WTC11 (cell line): ENCODE data around the gene GADD45B. TPM values are rescaled to one million over a fixed set of nuclear protein-coding genes. Genes with fewer than 3 reads are reported as not detected.

ENCODE experiments used
- ATAC-seq: fragments of 200-7000 bp; cut with Tn5 transposase; 2 replicates; pipeline ENCODE4 v1.10.0; 2021; ENCODE audit warnings: mild to moderate bottlenecking, moderate library complexity
- CTCF ChIA-PET: fragments of 300-600 bp; sonication (Branson Sonifier 250); formaldehyde crosslinking; loops from one replicate; lab custom pipeline; 2021; ENCODE audit warnings: antibody characterized with exemption; lab: Charles Lee
- POLR2A ChIA-PET: fragments of 350-600 bp; sonication (Branson Sonifier 250); formaldehyde crosslinking; loops from one replicate; lab custom pipeline; 2021; ENCODE audit warnings: antibody characterized with exemption; lab: Charles Lee
- DNase-seq: peaks from one replicate; pipeline ENCODE4 v3.0.0; 2021; ENCODE audit warnings: low spot score
- H3K27ac Mint-ChIP-seq: 2 replicates; pipeline ENCODE4 v1.8.0; 2021; ENCODE audit warnings: mixed read lengths
- H3K27me3 Mint-ChIP-seq: 2 replicates; pipeline ENCODE4 v1.8.0; 2021; ENCODE audit warnings: low read depth, mild to moderate bottlenecking, moderate library complexity, mixed read lengths
- H3K36me3 Mint-ChIP-seq: 2 replicates; pipeline ENCODE4 v1.8.0; 2021; ENCODE audit warnings: mixed read lengths
- H3K4me1 Mint-ChIP-seq: 2 replicates; pipeline ENCODE4 v1.8.0; 2022; ENCODE audit warnings: mixed read lengths
- H3K4me3 Mint-ChIP-seq: 2 replicates; pipeline ENCODE4 v1.8.0; 2021; ENCODE audit warnings: mild to moderate bottlenecking, moderate library complexity, mixed read lengths
- H3K9me3 Mint-ChIP-seq: 2 replicates; pipeline ENCODE4 v1.8.0; 2021; ENCODE audit warnings: mixed read lengths
- ATF1 ChIP-seq: sonication (generic); formaldehyde crosslinking; IDR thresholded peaks from 2 replicates; pipeline ENCODE4 v1.8.1; 2023; ENCODE audit warnings: mild to moderate bottlenecking, moderate library complexity, missing genetic modification reagents
- FOXK1 ChIP-seq: sonication (generic); formaldehyde crosslinking; IDR thresholded peaks from 2 replicates; pipeline ENCODE4 v1.8.0; 2022; ENCODE audit warnings: mild to moderate bottlenecking, moderate library complexity, missing genetic modification reagents
- FOXP1 ChIP-seq: sonication (generic); formaldehyde crosslinking; IDR thresholded peaks from 2 replicates; pipeline ENCODE4 v1.8.0; 2022; ENCODE audit warnings: missing genetic modification reagents, mild to moderate bottlenecking, moderate library complexity, borderline replicate concordance
- GRHL2 ChIP-seq: fragments of 250-450 bp; sonication (Bioruptor Pico); IDR thresholded peaks from 2 replicates; pipeline ENCODE4 v1.8.0; 2022; ENCODE audit warnings: mild to moderate bottlenecking, moderate library complexity; ENCODE audit not compliant: insufficient replicate concordance, severe bottlenecking
- HMGA2 ChIP-seq: fragments of 250-450 bp; sonication (Bioruptor Pico); IDR thresholded peaks from 2 replicates; pipeline ENCODE4 v1.4.0; 2021; ENCODE audit warnings: mild to moderate bottlenecking, moderate library complexity
- OVOL2 ChIP-seq: fragments of 250-450 bp; sonication (Bioruptor Pico); IDR thresholded peaks from 2 replicates; pipeline ENCODE4 v1.9.0; 2021; ENCODE audit warnings: mild to moderate bottlenecking, borderline replicate concordance
- TCF7 ChIP-seq: sonication (generic); formaldehyde crosslinking; IDR thresholded peaks from 2 replicates; pipeline ENCODE4 v1.8.0; 2022; ENCODE audit warnings: mild to moderate bottlenecking, low read depth, missing genetic modification reagents, moderate library complexity
- ZNF416 ChIP-seq: fragments of 250-450 bp; sonication (Bioruptor Pico); IDR thresholded peaks from 2 replicates; pipeline ENCODE4 v1.9.0; 2021; ENCODE audit warnings: mild to moderate bottlenecking, inconsistent platforms
- total RNA-seq: library from RNA; stranded (reverse); gene quantifications from 3 replicates; pipeline ENCODE4 v1.2.3, GENCODE V29; 2021
- TF ChIP-seq, protein P1 (sequence below): sonication (generic); formaldehyde crosslinking; IDR thresholded peaks from 2 replicates; pipeline ENCODE4 v1.8.1; 2023; ENCODE audit warnings: mild to moderate bottlenecking, missing genetic modification reagents, borderline replicate concordance
- TF ChIP-seq, protein P2 (sequence below): fragments of 250-450 bp; sonication (Bioruptor Pico); IDR thresholded peaks from 2 replicates; pipeline ENCODE4 v1.9.0; 2021; ENCODE audit warnings: moderate library complexity, mild to moderate bottlenecking, inconsistent platforms, borderline replicate concordance
- TF ChIP-seq, protein P3 (sequence below): sonication (generic); formaldehyde crosslinking; IDR thresholded peaks from 2 replicates; pipeline ENCODE4 v1.8.1; 2023; ENCODE audit warnings: mild to moderate bottlenecking, missing genetic modification reagents
- TF ChIP-seq, protein P4 (sequence below): sonication (generic); formaldehyde crosslinking; IDR thresholded peaks from 2 replicates; pipeline ENCODE4 v1.8.1; 2023; ENCODE audit warnings: mild to moderate bottlenecking, missing genetic modification reagents, moderate library complexity
- TF ChIP-seq, protein P5 (sequence below): fragments of 250-450 bp; sonication (Bioruptor Pico); conservative IDR thresholded peaks from 2 replicates; pipeline ENCODE4 v1.9.0; 2021; ENCODE audit warnings: mild to moderate bottlenecking

GADD45B gene
- total RNA-seq, 1 experiment from 2014 or later: 17.9 TPM

DNA sequence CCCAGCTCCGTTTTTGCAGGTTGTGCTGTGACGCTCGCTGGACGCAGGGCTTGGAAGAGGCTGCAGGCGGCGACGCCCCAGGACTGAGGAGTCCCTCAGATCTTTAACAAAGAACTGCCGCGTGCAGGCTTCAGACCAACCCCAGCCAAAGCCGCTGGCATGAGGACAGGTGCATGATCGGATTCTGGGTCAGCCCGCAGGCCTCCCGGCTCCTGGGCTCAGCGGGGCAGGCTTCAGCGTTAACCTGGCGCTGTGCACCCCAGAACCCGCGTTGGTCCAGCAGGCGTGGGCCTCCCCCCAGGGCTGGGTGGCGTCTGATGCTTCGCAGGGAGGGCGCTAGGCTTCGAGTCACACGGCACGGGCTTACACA is 47.6 kb upstream of the GADD45B start (continued):
- TF ChIP-seq, protein P1, sequence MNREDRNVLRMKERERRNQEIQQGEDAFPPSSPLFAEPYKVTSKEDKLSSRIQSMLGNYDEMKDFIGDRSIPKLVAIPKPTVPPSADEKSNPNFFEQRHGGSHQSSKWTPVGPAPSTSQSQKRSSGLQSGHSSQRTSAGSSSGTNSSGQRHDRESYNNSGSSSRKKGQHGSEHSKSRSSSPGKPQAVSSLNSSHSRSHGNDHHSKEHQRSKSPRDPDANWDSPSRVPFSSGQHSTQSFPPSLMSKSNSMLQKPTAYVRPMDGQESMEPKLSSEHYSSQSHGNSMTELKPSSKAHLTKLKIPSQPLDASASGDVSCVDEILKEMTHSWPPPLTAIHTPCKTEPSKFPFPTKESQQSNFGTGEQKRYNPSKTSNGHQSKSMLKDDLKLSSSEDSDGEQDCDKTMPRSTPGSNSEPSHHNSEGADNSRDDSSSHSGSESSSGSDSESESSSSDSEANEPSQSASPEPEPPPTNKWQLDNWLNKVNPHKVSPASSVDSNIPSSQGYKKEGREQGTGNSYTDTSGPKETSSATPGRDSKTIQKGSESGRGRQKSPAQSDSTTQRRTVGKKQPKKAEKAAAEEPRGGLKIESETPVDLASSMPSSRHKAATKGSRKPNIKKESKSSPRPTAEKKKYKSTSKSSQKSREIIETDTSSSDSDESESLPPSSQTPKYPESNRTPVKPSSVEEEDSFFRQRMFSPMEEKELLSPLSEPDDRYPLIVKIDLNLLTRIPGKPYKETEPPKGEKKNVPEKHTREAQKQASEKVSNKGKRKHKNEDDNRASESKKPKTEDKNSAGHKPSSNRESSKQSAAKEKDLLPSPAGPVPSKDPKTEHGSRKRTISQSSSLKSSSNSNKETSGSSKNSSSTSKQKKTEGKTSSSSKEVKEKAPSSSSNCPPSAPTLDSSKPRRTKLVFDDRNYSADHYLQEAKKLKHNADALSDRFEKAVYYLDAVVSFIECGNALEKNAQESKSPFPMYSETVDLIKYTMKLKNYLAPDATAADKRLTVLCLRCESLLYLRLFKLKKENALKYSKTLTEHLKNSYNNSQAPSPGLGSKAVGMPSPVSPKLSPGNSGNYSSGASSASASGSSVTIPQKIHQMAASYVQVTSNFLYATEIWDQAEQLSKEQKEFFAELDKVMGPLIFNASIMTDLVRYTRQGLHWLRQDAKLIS (CRISPR knock-in tag): no peak
- TF ChIP-seq, protein P2, sequence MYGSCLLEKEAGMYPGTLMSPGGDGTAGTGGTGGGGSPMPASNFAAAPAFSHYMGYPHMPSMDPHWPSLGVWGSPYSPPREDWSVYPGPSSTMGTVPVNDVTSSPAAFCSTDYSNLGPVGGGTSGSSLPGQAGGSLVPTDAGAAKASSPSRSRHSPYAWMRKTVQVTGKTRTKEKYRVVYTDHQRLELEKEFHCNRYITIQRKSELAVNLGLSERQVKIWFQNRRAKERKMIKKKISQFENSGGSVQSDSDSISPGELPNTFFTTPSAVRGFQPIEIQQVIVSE: no peak
- TF ChIP-seq, protein P3, sequence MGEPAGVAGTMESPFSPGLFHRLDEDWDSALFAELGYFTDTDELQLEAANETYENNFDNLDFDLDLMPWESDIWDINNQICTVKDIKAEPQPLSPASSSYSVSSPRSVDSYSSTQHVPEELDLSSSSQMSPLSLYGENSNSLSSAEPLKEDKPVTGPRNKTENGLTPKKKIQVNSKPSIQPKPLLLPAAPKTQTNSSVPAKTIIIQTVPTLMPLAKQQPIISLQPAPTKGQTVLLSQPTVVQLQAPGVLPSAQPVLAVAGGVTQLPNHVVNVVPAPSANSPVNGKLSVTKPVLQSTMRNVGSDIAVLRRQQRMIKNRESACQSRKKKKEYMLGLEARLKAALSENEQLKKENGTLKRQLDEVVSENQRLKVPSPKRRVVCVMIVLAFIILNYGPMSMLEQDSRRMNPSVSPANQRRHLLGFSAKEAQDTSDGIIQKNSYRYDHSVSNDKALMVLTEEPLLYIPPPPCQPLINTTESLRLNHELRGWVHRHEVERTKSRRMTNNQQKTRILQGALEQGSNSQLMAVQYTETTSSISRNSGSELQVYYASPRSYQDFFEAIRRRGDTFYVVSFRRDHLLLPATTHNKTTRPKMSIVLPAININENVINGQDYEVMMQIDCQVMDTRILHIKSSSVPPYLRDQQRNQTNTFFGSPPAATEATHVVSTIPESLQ (CRISPR knock-in tag): no peak
- TF ChIP-seq, protein P4, sequence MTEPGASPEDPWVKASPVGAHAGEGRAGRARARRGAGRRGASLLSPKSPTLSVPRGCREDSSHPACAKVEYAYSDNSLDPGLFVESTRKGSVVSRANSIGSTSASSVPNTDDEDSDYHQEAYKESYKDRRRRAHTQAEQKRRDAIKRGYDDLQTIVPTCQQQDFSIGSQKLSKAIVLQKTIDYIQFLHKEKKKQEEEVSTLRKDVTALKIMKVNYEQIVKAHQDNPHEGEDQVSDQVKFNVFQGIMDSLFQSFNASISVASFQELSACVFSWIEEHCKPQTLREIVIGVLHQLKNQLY (CRISPR knock-in tag): no peak
- TF ChIP-seq OVOL2 (CRISPR knock-in tag) (no peak), FOXP1 (no peak), GRHL2 (no peak)

DNA sequence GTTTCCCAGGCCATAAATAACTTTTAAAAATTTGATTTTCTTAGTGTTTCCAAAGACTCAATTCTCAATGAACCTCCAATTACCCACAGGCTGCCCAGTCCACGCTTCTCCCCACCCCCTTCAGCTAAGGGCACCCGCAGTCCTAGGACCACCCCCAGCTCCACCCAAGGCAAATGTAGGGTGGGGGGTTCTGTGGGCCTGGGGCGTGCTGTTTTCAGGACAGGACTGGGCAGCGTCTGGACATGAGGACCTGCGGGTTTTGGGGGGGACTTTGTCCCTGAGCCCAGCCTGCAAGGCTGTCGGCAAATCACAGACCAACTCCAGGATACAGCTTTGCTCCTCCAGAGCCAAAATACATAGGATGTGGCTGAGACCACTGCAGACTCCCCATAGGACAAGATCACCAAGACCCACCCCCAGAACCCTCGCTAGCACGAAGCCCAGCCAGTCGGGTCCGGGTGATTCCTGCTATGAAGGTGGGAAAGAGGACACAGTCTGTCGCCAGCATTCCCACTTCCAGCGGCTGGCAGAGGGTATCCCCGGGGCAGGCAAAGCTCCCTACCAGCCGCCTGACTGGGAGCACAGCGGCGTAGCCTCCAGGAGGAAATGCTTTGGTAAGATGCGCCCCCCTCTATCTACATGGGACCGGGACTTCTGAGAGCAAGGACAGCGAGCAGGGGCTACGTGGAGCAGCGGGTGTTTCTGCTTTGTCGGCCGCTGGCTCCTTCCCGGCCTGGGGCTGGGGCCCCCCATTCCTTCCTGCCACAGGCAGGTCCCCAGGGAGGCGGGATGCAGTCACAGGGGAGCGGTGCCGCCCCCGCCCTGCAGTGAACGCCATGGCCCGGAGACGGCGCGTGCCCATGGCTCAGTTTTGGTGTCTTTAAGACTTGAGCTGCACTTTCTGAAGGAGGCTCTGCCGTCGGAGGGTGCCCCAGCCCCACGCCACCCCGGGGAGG is 46.9 kb upstream of the GADD45B start:
- ATAC-seq (no peak), DNase-seq (no peak)
- H3K4me3 Mint-ChIP-seq: no peak overlapping the region
- H3K4me1 Mint-ChIP-seq: peaks cover 27% of the 10 kb centered on the region
- peaks cover 11% of the 10 kb centered on the region for H3K36me3 Mint-ChIP-seq
- H3K27ac Mint-ChIP-seq: peak overlapping the region; percentile 93
- CTCF ChIA-PET: interaction anchor here (1.0 to 3.0 kb wide), 5 partner anchors 47 to 185 kb away, joined by 3 to 19 read pairs (median 12); partner anchors contain the start of gene GADD45B
- H3K9me3 Mint-ChIP-seq: no peaks in the 10 kb centered on the region
- no peaks in the 10 kb centered on the region for H3K27me3 Mint-ChIP-seq
- POLR2A ChIA-PET: interaction anchor here (1.0 to 2.4 kb wide), 5 partner anchors 13 to 112 kb away, joined by 5 to 14 read pairs (median 10); partner anchors contain the start of genes GADD45B and LMNB2
- TF ChIP-seq HMGA2 (CRISPR knock-in tag): no peak
- TF ChIP-seq FOXK1: no peak
- TF ChIP-seq ATF1 (CRISPR knock-in tag): no peak
- TF ChIP-seq, protein P1 (CRISPR knock-in tag): no peak
- TF ChIP-seq TCF7: no peak
- no peak for TF ChIP-seq ZNF416
- TF ChIP-seq, protein P5, sequence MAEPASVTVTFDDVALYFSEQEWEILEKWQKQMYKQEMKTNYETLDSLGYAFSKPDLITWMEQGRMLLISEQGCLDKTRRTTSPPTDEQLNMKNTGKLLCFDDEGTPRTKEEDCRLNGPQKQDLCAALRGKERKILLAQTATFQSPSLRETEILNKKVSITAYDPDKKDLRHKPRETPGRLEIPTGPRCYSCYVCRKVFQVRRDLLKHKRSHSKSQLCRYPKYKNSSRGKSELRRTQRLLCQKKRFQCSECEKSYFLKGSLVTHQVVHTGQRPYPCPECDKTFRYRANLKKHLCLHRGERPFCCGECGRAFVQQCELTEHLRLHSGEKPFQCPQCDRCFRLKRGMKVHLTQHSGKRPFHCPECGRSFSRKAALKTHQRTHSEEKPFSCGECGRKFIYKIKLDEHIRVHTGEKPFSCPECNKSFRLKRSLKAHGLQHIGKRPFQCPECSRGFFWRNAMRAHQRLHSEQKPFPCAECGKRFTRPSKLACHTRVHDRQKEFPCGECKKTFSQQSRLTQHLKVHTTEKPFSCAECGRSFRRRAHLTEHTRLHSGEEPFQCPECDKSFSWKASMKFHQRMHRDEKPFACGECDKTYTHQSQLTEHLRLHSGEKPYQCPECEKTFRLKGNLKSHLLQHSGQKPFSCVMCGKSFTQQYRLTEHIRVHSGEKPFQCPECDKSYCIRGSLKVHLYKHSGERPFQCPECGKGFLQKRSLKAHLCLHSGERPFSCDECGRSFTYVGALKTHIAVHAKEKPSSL (CRISPR knock-in tag): no peak
